Left renal cortex interstitium (tissue), 4 donors: ENCODE measurements around the gene COQ8A. TPM values are rescaled to one million over a fixed set of nuclear protein-coding genes. Genes with fewer than 3 reads are reported as not detected.

Source experiments
- DNase-seq, 4 donors: peaks; one replicate each; pipeline ENCODE4 v3.0.0-alpha.2; 2013; ENCODE audit warnings: low read depth in 4 of 4, low spot score in 2 of 4, missing footprints in 1 of 4
- polyA plus RNA-seq, 4 donors: library from polyadenylated mRNA; unstranded; fragments of 120-200 nt; gene quantifications; one replicate each; pipeline ENCODE4 v1.2.1, GENCODE V29; 2013; ENCODE audit not compliant: insufficient read length in 4 of 4

Gene COQ8A
- polyA plus RNA-seq, 4 donors: 28.5 to 33.1 (median 30.8) TPM

DNA sequence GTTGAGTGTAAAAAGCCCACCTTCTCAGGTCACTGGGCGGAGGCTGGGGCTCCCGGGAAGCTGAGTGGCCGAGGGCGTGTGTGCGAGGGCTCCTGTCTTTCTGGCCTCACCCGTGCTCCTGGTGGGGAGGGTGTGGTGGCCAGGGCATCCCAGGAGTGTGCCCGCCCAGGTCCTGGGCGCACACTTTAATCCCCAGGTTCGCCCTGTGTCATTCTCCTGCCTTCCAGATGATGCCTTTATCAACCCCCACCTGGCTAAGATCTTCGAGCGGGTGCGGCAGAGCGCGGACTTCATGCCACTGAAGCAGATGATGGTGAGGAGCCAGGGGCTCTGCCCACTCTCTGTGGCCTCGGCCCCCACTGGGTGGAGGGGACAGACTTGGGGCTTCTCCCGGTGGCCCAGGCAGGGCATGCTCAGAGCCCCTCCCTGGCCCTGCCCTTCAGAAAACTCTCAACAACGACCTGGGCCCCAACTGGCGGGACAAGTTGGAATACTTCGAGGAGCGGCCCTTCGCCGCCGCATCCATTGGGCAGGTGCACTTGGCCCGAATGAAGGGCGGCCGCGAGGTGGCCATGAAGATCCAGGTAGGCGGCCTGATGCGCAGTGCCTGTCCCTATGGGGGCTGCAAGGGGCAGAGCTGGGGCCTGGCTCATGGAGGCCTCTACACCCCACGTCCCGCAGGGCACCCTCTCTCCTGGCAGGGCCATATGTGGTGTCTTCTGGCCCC is 42.5 kb downstream of the COQ8A start:
- no peak for DNase-seq

DNA sequence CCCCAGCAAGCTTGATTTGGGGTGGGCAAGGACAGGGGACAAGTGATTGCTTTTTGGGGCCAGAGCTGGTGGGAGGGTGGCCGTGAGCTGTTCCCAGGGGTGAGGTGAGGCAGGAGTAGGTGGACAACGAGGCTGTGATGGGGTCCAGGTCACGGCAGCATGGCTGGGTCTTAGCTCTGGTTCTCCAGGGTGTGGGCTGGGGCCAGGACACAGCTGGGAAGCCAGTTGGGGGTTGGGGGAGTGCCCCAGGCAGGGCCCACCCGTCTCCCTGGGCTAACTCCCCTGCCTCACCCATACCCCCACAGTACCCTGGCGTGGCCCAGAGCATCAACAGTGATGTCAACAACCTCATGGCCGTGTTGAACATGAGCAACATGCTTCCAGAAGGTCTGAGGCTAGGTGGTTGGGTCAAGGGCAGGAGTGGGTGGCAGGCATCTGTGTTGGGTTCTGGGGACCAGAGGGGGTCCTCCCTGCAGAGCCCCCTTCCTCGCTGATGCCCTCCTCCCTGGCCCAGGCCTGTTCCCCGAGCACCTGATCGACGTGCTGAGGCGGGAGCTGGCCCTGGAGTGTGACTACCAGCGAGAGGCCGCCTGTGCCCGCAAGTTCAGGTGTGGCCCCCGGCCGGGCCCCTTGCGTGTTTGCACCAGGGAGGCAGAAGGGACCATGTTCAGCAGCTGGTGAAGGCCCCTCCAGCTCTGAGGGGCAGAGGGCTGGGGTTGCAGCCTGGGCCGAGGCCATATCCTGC is 43.3 kb downstream of the COQ8A start:
- DNase-seq: no peak

DNA sequence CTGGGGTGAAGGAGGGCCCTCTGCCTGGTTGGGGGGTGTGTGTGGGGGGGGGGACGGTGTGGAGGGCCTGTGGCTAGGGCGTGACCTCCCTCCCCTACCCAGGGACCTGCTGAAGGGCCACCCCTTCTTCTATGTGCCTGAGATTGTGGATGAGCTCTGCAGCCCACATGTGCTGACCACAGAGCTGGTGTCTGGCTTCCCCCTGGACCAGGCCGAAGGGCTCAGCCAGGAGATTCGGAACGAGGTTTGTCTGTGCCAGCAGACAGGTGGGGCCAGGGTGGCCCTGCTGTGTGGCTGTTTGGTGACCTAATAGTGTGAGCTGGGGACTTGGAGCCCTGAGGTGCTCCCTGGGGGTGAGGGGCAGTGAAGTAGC is 43.9 kb downstream of the COQ8A start:
- no peak for DNase-seq

DNA sequence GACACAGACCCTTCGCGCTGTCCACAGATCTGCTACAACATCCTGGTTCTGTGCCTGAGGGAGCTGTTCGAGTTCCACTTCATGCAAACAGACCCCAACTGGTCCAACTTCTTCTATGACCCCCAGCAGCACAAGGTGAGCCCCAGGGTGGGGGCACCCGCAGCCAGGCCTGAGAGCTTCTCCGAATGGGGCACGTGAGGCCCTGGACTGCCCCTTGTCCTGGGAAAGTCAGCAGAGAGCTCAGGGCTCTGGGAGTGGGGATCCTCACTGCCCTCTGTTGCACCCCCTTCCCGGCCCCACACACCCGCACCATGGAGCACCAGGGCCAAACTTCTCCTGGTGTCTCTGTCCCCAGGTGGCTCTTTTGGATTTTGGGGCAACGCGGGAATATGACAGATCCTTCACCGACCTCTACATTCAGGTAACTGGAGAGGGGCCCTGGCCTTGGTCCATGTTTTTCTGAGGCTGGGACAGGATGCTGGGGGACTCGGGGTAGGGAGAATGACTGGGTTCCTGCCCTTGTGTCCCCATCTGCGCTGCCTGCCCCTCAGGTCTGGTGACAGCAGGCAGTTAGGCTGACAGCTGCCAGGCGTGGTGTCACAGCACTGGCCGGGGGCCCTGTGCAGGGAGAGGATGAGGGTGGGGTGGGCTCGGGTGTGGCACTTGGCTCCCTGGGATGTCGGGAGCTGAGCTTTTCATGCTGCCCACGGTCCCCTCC is 44.6 kb downstream of the COQ8A start:
- DNase-seq: no peak

DNA sequence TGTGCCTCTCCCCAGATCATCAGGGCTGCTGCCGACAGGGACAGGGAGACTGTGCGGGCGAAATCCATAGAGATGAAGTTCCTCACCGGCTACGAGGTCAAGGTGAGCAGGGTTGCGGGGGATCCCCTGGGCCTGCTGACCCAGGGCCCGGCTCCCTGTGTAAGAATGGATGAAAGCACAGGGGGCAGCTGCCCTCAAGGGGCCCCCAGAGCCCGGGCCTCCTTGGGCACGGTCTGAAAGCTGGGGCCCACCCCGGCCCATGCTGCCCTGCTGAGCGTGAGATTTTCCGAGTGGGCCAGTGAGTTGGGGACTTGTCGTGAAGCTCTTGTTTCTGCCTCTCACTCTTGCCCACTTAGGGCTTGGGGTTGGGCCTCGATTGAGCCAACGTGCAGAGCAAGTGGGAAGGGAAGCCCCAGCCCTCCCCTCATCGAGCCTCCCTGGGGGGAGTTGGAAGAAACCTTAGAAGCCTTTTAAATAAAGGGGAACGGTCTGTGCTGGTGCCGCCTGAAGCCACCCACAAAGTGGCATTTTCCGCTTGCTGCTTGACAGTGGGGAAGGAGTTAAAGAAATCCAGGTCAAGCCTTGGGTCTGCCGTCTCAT is 45.2 kb downstream of the COQ8A start:
- DNase-seq: no peak

DNA sequence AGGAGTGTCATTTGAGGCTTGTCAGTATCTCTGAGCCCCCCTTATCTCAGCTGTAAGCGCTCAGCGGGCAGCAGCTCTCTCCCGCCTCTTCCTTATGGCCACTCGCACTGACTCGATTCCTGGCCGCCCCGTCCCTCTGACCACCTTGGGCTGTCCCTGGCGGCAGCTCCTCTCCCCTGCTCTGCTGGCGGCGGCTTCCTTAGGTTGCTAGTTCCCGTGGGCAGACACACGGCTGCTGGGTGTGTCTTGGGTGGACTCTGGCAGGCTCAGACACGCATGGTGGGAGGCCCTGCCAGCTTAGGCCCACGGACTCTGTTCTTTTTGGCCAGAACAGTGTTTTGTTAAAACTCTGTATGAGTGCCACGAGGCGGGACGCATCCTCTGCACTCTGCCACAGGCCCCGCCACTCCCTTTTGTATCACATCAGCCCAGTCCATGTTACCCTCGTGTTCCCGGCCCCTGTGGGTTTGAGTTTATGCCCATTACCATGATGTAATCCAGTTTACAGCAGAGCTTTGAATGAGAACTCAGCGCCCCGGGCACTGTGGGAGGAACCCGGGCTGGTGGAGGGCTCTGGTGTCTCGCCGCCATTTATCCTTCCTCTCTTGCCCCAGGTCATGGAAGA is 45.9 kb downstream of the COQ8A start:
- no peak for DNase-seq

DNA sequence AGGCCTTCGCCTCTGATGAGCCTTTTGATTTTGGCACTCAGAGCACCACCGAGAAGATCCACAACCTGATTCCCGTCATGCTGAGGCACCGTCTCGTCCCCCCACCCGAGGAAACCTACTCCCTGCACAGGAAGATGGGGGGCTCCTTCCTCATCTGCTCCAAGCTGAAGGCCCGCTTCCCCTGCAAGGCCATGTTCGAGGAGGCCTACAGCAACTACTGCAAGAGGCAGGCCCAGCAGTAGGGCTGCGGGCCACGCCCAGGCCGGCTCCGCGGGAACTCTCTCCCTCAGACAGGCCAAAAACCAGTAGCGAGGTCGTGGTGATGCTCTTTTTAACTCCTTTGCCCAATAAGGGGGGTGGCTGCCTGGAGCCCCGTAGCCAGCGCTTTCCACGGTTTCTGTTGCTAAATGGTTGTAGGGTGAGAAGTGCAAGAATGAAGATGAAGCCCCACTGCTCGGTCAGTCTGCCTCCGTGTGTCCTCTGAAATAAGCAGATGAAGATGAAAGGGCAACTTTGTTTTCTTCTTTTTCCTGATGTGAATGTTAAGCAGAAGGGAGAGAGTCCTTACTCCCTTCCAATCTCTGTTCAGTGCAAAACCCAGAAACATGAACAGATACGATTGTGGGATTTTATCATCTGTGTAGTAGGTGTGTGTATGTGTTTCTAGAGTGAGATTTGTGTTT is 46.5 kb downstream of the COQ8A start:
- no peak for DNase-seq

DNA sequence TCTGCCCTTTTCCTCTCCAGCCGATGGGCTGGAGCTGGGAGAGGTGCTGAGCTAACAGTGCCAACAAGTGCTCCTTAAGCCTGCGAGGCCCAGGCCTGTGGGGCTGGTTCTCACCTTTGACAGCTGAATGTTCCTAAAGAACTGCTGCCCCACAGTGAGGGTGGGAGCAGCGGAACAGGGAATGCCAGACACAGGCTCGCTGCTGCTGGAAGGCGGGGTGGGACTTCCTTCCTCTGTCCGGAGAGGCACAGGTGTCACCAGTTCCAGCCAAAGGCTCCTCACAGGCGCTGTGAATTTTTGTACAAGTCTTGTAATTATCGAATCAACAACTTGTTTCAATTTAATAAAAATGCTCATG is 47.1 kb downstream of the COQ8A start:
- no peak for DNase-seq

DNA sequence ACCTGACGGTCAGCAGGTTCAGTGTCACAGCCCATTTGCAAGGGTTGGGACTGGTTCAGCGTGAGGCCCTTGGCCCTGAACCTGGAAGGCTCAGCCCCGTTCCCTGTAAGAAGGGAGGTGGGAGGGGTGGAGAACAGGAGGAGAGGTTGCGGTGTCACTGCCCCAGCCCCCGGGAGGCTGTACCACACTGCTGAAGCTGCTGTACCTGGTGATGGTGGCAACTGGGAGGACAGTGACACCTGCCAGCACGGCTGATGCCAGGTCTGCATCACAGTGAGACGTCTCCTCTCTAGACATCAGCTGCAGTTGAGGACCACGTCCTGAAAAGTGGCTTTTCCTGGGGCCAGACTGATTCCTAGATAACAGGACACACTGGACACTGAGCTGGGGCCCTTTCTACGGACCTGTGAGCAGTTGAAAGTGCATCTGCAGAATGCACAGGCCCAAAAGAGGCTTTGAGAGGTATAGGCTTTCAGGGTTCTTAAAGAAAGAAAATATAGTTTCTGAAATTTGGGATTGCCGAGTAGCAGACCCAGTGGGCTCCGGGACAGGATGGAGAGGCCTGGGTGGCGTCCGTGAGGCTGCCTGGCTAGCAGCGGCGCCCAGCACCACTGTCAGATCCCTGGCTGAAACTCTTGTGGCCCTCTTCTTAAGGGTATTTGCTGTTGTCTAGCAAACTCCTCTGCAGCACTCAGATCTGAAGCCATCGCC is 47.7 kb downstream of the COQ8A start:
- no peak for DNase-seq

DNA sequence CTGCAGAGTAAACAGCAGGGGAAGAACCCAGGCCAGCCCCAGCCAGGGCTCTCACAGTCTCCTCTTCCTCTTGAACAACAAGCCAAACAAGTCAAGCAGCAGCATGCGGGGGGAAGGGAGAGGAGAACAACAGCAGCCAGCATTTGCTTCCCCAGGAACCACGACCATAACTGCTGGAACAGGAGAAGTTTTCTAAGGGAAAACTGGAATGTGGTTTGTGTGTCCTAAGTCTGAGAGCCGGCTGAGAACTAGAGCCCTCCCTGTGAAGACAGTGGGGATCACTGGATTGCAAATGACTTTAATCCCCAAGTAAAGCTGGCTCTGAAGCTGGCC is 48.2 kb downstream of the COQ8A start:
- no peak for DNase-seq

DNA sequence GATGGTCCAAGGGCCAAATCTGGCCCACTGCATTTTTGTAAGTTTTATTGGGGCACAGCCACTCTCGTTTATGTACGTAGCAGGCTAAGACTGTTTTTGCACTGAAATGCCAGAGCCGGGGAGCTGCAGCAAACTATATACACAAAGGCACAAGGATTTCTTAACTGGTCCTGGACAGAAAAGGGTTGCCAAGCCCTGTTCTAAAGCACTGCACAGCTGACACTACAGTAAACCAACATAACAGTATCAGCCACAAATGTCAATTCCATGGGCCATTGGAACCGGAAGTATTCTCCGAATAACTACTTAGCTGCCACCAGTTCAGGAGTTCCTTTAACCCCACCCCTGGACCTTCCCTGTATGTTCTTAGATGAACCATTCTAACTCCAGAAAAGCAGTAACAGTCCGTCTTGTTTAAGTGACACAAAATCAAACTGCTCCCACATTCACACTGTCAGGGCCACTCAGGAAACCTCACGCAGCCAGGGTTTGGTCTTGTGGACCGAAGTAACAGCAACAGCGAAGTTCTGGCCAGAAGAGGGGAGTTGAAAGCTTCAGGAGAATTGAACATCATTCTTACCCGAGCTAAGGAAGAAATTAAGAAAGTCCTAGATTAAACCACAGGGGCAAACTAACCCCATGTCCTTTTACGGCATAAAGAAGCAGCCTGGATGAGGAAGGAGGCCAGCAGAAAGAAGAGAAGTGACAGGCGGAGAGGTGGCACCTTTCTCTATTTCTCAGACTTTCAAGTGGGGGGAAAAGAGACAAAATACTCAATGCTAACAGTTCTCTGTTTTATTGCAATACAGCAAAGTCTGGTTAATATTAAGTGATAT is 49.2 kb downstream of the COQ8A start:
- no peak for DNase-seq

DNA sequence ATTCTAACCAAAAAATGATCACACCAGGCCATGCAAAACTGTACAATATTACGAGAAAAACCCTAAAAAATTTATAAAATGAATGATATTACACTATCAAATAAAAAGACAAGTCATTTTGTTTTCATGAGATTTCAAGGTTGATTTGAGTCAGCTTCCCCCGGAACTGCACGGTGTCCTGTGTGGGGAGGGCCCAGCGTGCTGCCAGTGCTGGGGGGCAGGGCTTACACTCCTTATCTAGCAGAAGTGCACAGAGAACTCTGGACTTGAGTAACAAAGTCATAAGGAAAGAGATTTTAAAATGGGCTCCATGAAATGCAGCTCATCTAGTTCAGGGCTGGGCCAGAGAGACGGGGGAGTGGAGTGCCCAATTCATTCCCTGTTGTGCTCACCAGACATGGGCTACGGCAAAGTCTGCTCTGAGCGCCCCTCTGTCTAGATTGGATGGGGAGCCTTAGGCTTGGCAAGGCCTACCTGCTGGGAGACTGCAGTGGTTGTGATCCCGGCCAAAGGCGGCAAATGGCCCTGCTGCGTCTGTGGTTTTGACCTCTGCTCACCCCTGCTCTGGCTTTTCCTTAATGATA is 50.1 kb downstream of the COQ8A start:
- no peak for DNase-seq

DNA sequence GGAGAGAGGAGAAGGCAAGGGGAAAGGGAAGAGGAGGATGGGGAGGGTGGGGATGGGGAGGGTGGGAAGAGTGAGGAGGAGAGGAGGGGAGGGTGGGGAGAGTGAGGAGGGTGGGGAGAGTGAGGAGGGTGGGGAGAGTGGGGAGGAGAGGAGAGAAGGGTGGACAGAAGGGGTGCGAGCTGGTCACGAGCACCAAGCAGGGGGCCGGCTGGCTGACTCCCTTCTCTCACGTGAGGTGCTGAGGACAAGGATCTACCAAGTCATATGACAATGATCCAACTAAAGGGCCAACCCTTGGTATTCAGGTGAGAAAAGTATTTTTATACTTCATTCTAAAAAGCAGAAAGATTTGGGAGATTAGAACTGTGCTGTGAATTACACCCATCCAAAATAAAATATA is 51.8 kb downstream of the COQ8A start:
- DNase-seq: no peak

DNA sequence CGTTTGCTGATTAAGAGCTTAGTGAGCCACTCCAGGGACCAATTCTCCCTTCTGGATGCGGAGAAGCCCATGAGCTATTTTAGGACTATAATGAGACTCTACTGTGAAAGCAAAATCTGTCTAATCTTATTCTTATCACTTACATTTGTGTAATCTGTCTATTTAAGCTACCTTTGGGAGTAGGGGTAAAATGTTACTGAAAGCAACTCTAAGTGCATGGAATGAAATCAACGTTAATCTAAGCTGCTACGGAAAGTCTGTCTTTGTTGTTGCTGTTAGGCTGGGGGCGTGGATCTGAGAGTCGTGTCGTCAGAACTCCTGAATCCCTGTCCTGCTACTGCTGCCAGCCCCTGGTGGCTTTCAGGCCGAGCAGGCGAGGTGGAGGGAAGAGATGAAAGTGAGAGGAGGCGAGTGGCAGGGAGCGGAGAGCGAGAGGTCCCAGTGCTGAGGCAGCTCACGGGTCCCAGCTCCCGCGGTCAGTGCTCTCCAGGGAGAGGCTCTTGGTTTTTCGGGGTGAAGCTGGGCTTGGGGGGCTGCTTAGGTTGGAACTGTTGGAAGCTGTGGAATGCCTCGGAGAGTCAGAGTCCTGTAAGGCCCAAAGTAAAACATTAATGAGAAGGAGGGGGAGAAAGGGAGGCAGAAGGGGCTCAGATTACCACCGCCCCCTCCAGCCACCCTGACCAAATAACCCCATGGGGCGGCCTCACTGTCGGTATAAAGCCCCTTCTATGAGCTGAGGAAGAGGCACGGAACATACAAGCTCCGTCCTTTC is 53.9 kb downstream of the COQ8A start:
- peak in 3 of 4 donors; percentile 22 to 42 (median 40) for DNase-seq

DNA sequence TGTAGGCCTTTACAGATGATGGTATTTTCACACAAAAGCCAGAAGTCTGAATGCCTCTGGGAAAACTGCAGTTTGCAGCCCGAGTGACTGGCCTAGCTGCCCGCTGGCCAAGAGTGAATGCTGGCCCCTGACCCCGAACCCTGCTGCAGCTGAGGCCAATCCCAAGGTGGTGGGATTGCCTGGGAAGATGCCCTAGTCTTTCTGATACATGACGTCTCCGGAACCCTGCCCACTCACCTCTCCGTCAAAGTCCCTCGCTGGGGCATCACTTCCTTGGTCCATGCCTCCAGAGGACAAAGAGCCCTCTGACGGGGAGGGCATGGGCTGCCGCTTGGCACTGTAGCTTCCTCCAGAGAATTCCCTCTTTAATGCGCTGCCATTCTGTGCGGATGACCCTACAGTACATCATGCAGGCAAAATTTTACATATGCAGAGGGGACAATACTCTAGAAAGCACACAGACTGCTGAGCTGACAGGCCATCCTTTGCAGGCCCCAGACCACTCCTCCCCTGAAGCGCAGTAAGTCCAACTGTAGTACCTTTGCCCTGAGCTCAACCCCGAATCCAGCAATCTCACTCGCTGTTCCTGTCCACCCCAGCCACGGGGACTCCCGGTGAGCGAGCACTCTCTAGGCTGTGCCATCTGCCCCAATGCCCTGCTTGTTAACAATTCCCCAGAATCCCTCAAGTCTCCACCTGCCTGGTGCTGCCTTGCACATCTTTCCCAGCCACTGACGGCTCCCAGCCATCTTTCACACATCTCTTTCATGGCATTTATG is 54.7 kb downstream of the COQ8A start:
- no peak for DNase-seq

DNA sequence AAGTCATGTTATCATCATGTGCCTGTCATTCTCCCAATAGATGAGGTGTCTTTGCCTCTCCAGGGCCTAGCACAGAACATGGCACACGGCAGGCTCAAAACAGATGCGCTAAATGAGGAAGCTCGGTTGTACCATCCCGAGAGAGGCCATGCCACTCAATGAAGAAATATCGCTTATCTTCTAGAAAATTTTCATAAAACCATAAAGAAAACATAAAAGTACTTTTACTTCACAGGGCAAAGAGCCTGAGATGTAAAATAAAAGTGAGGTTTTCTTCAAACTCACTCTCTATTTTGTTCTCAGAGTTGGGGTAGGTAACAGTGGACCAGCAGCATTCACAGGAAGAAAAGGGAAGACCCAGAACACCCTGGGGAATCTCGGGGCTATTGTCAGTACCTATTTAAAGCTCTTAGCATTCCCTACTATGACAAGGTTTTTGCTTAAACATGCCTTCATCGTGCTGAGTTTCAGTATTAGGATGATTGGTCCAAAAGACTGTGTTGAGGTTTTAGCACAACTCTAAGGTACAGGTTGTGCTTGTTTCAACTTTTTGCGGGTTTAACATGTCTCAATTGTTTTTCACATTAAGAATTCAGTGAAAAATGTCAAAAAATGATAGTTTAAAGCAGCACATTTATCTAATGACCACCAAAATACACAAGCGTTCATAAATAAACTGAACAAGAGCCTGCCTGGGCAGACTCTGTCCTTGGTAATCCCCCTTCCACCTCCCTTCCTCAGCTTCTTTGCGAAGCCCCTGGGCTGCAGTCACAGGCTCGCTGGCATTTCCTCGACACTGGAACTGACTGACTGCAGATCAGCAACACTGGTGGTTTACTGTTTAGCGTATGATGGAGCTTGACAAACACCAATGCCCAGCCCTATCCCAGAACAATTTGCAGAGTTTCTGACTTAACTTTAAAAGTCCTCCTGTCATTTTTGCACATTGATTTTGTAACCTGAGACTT is 55.6 kb downstream of the COQ8A start:
- no peak for DNase-seq
